Neural cell (in vitro differentiated cells): ENCODE measurements around the gene SAP30L. TPM values are rescaled to one million over a fixed set of nuclear protein-coding genes. Genes with fewer than 3 reads are reported as not detected.

Source experiments
- H2AFZ ChIP-seq: fragments of 200-600, 300-800 bp; sonication (generic), shearing (Covaris generic); 2 replicates; pipeline ENCODE4 v1.6.0; 2014; ENCODE audit warnings: low read depth, mild to moderate bottlenecking, antibody characterized with exemption, low read length, moderate library complexity
- H3F3A ChIP-seq: fragments of 200-600 bp; shearing (Covaris generic); 2 replicates; pipeline ENCODE4 v1.6.1; 2016; ENCODE audit warnings: mild to moderate bottlenecking, moderate library complexity, mixed read lengths, antibody characterized with exemption, low read length; ENCODE audit not compliant: insufficient read depth, poor library complexity, severe bottlenecking
- H3K27ac ChIP-seq: fragments of 200-600, 300-800 bp; sonication (generic), shearing (Covaris generic); 2 replicates; pipeline ENCODE4 v1.5.1; 2014; ENCODE audit warnings: mild to moderate bottlenecking, low read length, moderate library complexity
- H3K27me3 ChIP-seq: fragments of 300-800, 200-600 bp; sonication (generic), shearing (Covaris generic); 2 replicates; pipeline ENCODE4 v1.6.0; 2014; ENCODE audit warnings: mild to moderate bottlenecking, low read depth, low read length, moderate library complexity; ENCODE audit not compliant: insufficient read depth
- H3K36me3 ChIP-seq: fragments of 300-800, 200-600 bp; sonication (generic), shearing (Covaris generic); 2 replicates; pipeline ENCODE4 v1.5.1; 2014; ENCODE audit warnings: mild to moderate bottlenecking, antibody characterized with exemption, low read length, moderate library complexity; ENCODE audit not compliant: insufficient read depth
- H3K4me2 ChIP-seq: fragments of 300-800, 200-600 bp; sonication (generic), shearing (Covaris generic); 2 replicates; pipeline ENCODE4 v1.6.0; 2014; ENCODE audit warnings: mild to moderate bottlenecking, low read length
- H3K4me3 ChIP-seq: fragments of 300-800, 200-600 bp; sonication (generic), shearing (Covaris generic); 2 replicates; pipeline ENCODE4 v1.5.1; 2014; ENCODE audit warnings: mild to moderate bottlenecking, low read length, moderate library complexity
- H3K79me2 ChIP-seq: fragments of 200-600 bp; shearing (Covaris generic); replicated peaks from 2 replicates; pipeline ENCODE4 v1.6.0; 2014; ENCODE audit warnings: mild to moderate bottlenecking, low read length, moderate library complexity; ENCODE audit not compliant: insufficient read depth
- H3K9ac ChIP-seq: fragments of 300-800, 200-600 bp; sonication (generic), shearing (Covaris generic); 2 replicates; pipeline ENCODE4 v1.6.1; 2016; ENCODE audit warnings: mild to moderate bottlenecking, low read length, mixed read lengths
- H3K9me2 ChIP-seq: fragments of 200-600 bp; shearing (Covaris generic); 2 replicates; pipeline ENCODE4 v1.6.1; 2016; ENCODE audit warnings: mild to moderate bottlenecking, low read length, mixed read lengths; ENCODE audit not compliant: insufficient read depth
- H3K9me3 ChIP-seq: fragments of 200-600, 300-800 bp; sonication (generic), shearing (Covaris generic); 2 replicates; pipeline ENCODE4 v1.6.1; 2016; ENCODE audit warnings: mild to moderate bottlenecking, mixed run types, low read length, moderate library complexity, mixed read lengths
- H4K20me1 ChIP-seq: fragments of 200-600 bp; shearing (Covaris generic); 2 replicates; pipeline ENCODE4 v1.6.1; 2016; ENCODE audit warnings: mild to moderate bottlenecking, mixed run types; ENCODE audit not compliant: insufficient read depth
- EP300 ChIP-seq: fragments of 450-650 bp; conservative IDR thresholded peaks from 2 replicates; pipeline ENCODE4 v1.6.1; 2014; ENCODE audit warnings: antibody characterized with exemption, mild to moderate bottlenecking, moderate library complexity; ENCODE audit not compliant: poor library complexity, severe bottlenecking
- EZH2 ChIP-seq: fragments of 200-600, 300-800 bp; shearing (Covaris generic), sonication (generic); IDR thresholded peaks from 2 replicates; pipeline ENCODE4 v1.6.1; 2014; ENCODE audit warnings: antibody characterized with exemption, low read length, borderline replicate concordance, mild to moderate bottlenecking; ENCODE audit not compliant: insufficient read depth, poor library complexity, severe bottlenecking
- MXI1 ChIP-seq: fragments of 450-650 bp; conservative IDR thresholded peaks from 2 replicates; pipeline ENCODE4 v1.6.1; 2014; ENCODE audit warnings: antibody characterized with exemption, mild to moderate bottlenecking; ENCODE audit not compliant: poor library complexity, severe bottlenecking
- POLR2AphosphoS5 ChIP-seq: IDR thresholded peaks from 2 replicates; pipeline ENCODE4 v1.6.1; 2012
- RAD21 ChIP-seq: fragments of 450-650 bp; conservative IDR thresholded peaks from 2 replicates; pipeline ENCODE4 v1.6.1; 2014; ENCODE audit warnings: antibody characterized with exemption, mild to moderate bottlenecking, moderate library complexity
- SMC3 ChIP-seq: fragments of 450-650 bp; conservative IDR thresholded peaks from 2 replicates; pipeline ENCODE4 v1.6.1; 2014; ENCODE audit warnings: antibody characterized with exemption, mild to moderate bottlenecking, moderate library complexity; ENCODE audit not compliant: poor library complexity
- TAF1 ChIP-seq: IDR thresholded peaks from 2 replicates; pipeline ENCODE4 v1.6.1; 2012; ENCODE audit warnings: low read depth
- polyA plus RNA-seq: library from polyadenylated mRNA; depleted of rRNA; stranded (reverse); fragments of >200 nt; gene quantifications from 2 replicates; pipeline ENCODE4 v1.2.3, GENCODE V29; 2014
- TF ChIP-seq, protein P1 (sequence below): IDR thresholded peaks from 2 replicates; pipeline ENCODE4 v1.6.1; 2012; ENCODE audit warnings: borderline replicate concordance
- TF ChIP-seq, protein P2 (sequence below): fragments of 450-650 bp; IDR thresholded peaks from 2 replicates; pipeline ENCODE4 v1.5.1; 2014; ENCODE audit warnings: antibody characterized with exemption, mild to moderate bottlenecking, moderate library complexity; ENCODE audit not compliant: poor library complexity, severe bottlenecking

SAP30L gene
- polyA plus RNA-seq, 1 donor from 2014 or later = 18.5 TPM

DNA sequence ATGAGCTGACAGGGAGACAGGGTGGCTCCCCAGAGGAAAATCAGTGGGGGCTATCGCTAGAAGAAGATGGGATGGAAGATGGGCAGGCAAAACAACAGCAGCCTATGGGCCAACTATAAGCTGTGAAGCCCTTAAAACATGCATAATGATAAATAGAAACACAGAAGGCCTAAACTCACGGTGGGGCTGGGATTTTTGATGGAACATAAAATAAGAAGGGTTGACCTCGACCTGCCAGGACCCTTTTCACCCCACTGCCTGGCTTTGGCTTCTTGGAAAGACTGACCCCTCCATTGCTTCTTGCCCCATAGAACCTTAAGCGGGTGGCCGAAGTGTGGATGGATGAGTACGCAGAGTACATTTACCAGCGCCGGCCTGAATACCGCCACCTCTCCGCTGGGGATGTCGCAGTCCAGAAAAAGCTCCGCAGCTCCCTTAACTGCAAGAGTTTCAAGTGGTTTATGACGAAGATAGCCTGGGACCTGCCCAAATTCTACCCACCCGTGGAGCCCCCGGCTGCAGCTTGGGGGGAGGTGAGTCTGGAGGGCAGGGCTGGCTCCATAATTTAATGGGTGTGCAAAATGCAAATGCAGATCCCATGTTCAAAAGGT lies 36.5 kb upstream of the SAP30L start:
- Histone ChIP-seq H3K79me2 (no peaks in the 10 kb centered on the region), H3K4me3 (no peak overlapping the region), H3K9me3 (no peaks in the 10 kb centered on the region), H3K4me2 (no peak overlapping the region), H3K9me2 (no peaks in the 10 kb centered on the region), H3F3A (no peaks in the 10 kb centered on the region), H4K20me1 (no peaks in the 10 kb centered on the region), H3K27ac (no peak overlapping the region), H2AFZ (no peak overlapping the region), H3K9ac (no peak overlapping the region), H3K27me3 (no peaks in the 10 kb centered on the region), H3K36me3 (peaks cover 3% of the 10 kb centered on the region)
- TF ChIP-seq EZH2 (no peak), POLR2AphosphoS5 (no peak), EP300 (no peak), TAF1 (no peak), SMC3 (no peak), RAD21 (no peak), MXI1 (no peak)
- TF ChIP-seq, protein P1, sequence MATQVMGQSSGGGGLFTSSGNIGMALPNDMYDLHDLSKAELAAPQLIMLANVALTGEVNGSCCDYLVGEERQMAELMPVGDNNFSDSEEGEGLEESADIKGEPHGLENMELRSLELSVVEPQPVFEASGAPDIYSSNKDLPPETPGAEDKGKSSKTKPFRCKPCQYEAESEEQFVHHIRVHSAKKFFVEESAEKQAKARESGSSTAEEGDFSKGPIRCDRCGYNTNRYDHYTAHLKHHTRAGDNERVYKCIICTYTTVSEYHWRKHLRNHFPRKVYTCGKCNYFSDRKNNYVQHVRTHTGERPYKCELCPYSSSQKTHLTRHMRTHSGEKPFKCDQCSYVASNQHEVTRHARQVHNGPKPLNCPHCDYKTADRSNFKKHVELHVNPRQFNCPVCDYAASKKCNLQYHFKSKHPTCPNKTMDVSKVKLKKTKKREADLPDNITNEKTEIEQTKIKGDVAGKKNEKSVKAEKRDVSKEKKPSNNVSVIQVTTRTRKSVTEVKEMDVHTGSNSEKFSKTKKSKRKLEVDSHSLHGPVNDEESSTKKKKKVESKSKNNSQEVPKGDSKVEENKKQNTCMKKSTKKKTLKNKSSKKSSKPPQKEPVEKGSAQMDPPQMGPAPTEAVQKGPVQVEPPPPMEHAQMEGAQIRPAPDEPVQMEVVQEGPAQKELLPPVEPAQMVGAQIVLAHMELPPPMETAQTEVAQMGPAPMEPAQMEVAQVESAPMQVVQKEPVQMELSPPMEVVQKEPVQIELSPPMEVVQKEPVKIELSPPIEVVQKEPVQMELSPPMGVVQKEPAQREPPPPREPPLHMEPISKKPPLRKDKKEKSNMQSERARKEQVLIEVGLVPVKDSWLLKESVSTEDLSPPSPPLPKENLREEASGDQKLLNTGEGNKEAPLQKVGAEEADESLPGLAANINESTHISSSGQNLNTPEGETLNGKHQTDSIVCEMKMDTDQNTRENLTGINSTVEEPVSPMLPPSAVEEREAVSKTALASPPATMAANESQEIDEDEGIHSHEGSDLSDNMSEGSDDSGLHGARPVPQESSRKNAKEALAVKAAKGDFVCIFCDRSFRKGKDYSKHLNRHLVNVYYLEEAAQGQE = no peak
- TF ChIP-seq, protein P2, sequence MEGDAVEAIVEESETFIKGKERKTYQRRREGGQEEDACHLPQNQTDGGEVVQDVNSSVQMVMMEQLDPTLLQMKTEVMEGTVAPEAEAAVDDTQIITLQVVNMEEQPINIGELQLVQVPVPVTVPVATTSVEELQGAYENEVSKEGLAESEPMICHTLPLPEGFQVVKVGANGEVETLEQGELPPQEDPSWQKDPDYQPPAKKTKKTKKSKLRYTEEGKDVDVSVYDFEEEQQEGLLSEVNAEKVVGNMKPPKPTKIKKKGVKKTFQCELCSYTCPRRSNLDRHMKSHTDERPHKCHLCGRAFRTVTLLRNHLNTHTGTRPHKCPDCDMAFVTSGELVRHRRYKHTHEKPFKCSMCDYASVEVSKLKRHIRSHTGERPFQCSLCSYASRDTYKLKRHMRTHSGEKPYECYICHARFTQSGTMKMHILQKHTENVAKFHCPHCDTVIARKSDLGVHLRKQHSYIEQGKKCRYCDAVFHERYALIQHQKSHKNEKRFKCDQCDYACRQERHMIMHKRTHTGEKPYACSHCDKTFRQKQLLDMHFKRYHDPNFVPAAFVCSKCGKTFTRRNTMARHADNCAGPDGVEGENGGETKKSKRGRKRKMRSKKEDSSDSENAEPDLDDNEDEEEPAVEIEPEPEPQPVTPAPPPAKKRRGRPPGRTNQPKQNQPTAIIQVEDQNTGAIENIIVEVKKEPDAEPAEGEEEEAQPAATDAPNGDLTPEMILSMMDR = no peak

DNA sequence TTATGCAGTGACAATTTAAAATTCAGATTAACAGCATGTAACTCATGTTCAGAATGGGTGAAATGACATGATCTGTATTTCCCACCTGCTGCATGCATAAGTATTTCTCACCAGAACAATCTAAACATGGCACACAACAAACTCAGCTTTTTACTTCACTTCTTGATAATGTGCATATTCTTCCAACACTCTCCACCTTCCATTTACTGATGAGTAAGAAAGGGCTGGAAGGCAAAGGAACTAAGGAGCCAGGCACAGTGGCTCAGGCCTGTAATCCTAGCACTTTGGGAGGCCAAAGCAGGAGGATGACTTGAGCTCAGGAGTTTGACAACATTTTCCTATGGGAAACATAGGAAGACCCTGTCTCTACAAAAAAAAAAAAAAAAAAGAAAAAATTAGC lies 35.8 kb upstream of the SAP30L start:
- H3K27me3 ChIP-seq = no peaks in the 10 kb centered on the region
- no peak overlapping the region for H2AFZ ChIP-seq
- H4K20me1 ChIP-seq = no peaks in the 10 kb centered on the region
- H3K4me3 ChIP-seq = no peak overlapping the region
- TF ChIP-seq EP300 (no peak), EZH2 (no peak), SMC3 (no peak), POLR2AphosphoS5 (no peak), RAD21 (no peak), TAF1 (no peak), MXI1 (no peak)
- TF ChIP-seq, protein P1 = no peak
- TF ChIP-seq, protein P2 = no peak
- H3K9me3 ChIP-seq = no peaks in the 10 kb centered on the region
- no peak overlapping the region for H3K9ac ChIP-seq
- peaks cover 3% of the 10 kb centered on the region for H3K36me3 ChIP-seq
- no peak overlapping the region for H3K27ac ChIP-seq
- H3K79me2 ChIP-seq = no peaks in the 10 kb centered on the region
- no peaks in the 10 kb centered on the region for H3K9me2 ChIP-seq
- H3F3A ChIP-seq = no peaks in the 10 kb centered on the region
- no peak overlapping the region for H3K4me2 ChIP-seq
